K562 (cell line): Measurements from ENCODE around the gene TUBE1. TPM values are rescaled to one million over a fixed set of nuclear protein-coding genes. Genes with fewer than 3 reads are reported as not detected.

ENCODE experiments used
- ATAC-seq: fragments of 200-7000 bp; cut with Tn5 transposase; 3 replicates; pipeline ENCODE4 v1.9.1; 2020; ENCODE audit warnings: moderate library complexity
- BruUV-seq: library from RNA; stranded (reverse); fragments of 400-500 nt; replicated peaks from 2 replicates; lab custom pipeline; 2021; lab: Mats Ljungman, UMichigan
- CTCF ChIA-PET: fragments of 300-600 bp; formaldehyde crosslinking; extraction: SDS; loops from one replicate; lab custom pipeline; 2021; ENCODE audit warnings: low intra/inter-chr PET ratio; lab: Yijun Ruan, JAX
- POLR2A ChIA-PET: fragments of 300-600, 350-650 bp; sonication (Branson Sonifier 250); formaldehyde crosslinking; extraction: SDS; loops from one replicate; lab custom pipeline; 2021; ENCODE audit warnings: antibody characterized with exemption, inconsistent platforms; lab: Yijun Ruan, JAX
- DNase-seq, 4 experiments: peaks; one replicate each; pipeline versions ENCODE4 v3.0.0 to v3.0.0-alpha.2; 2011 to 2018; ENCODE audit warnings: low spot score in 3 of 4, mixed read lengths in 3 of 4; ENCODE audit errors: extremely low read depth in 1 of 4
- FAIRE-seq: peaks from 2 replicates; lab custom pipeline; 2011; peaks lifted over from hg19 to GRCh38; lab: Jason Lieb, UNC
- H2AFZ ChIP-seq: 2 replicates; pipeline ENCODE4 v1.6.0; 2011; ENCODE audit warnings: low read depth, low read length, control low read depth, inconsistent platforms
- H3K27ac ChIP-seq: fragments of 200-600 bp; 3 replicates; pipeline ENCODE4 v1.8.0; 2011; ENCODE audit warnings: low read depth, mild to moderate bottlenecking, control low read depth, inconsistent platforms, low read length, moderate library complexity, mixed read lengths; ENCODE audit errors: extremely low read depth
- H3K27me3 ChIP-seq, 2 experiments: fragments of 300-600 bp in 1 of 2; 2 replicates in 1 of 2; 3 replicates in 1 of 2; pipeline versions ENCODE4 v1.6.0 to v1.8.0; 2011; ENCODE audit warnings: inconsistent platforms in 2 of 2, low read length in 2 of 2, mild to moderate bottlenecking in 1 of 2, mixed read lengths in 1 of 2, moderate library complexity in 1 of 2; ENCODE audit not compliant: control insufficient read depth in 2 of 2, insufficient read depth in 2 of 2
- H3K36me3 ChIP-seq: fragments of 300-600 bp; 3 replicates; pipeline ENCODE4 v1.8.0; 2011; ENCODE audit warnings: mild to moderate bottlenecking, low read length, inconsistent platforms; ENCODE audit not compliant: control insufficient read depth, insufficient read depth
- H3K4me1 ChIP-seq, 2 experiments: fragments of 200-600 bp in 1 of 2; replicated peaks in 1 of 2; 2 replicates in 1 of 2; 3 replicates in 1 of 2; pipeline versions ENCODE4 v1.5.1 to v1.8.0; 2011; ENCODE audit warnings: inconsistent platforms in 2 of 2, low read length in 2 of 2, mild to moderate bottlenecking in 1 of 2, mixed read lengths in 1 of 2, moderate library complexity in 1 of 2; ENCODE audit not compliant: control insufficient read depth in 2 of 2, insufficient read depth in 2 of 2
- H3K4me2 ChIP-seq: 2 replicates; pipeline ENCODE4 v1.6.1; 2011; ENCODE audit warnings: low read length, control low read depth, inconsistent platforms, mixed read lengths; ENCODE audit not compliant: insufficient read depth
- H3K4me3 ChIP-seq: fragments of 200-600 bp; sonication (generic), shearing (Covaris generic); 2 replicates; pipeline ENCODE4 v1.5.1; 2016; ENCODE audit warnings: control low read depth, inconsistent platforms
- H3K79me2 ChIP-seq: fragments of 200-600 bp; 3 replicates; pipeline ENCODE4 v1.8.0; 2011; ENCODE audit warnings: low read length, inconsistent platforms; ENCODE audit not compliant: control insufficient read depth, insufficient read depth
- H3K9ac ChIP-seq, 2 experiments: 2 replicates each; pipeline versions ENCODE4 v1.6.0 to v1.6.1; 2011; ENCODE audit warnings: low read depth in 2 of 2, low read length in 2 of 2, control low read depth in 1 of 2, inconsistent platforms in 1 of 2, mild to moderate bottlenecking in 1 of 2, mixed read lengths in 1 of 2; ENCODE audit not compliant: insufficient read depth in 1 of 2
- H3K9me1 ChIP-seq: one replicate; pipeline ENCODE4 v1.6.0; 2011; ENCODE audit warnings: inconsistent platforms, mild to moderate bottlenecking, low read length, moderate library complexity; ENCODE audit not compliant: control insufficient read depth, insufficient read depth
- H3K9me3 ChIP-seq: replicated peaks from 2 replicates; pipeline ENCODE4 v1.5.1; 2011; ENCODE audit warnings: low read depth, low read length, inconsistent platforms; ENCODE audit not compliant: control insufficient read depth, insufficient read depth
- H4K20me1 ChIP-seq: replicated peaks from 2 replicates; pipeline ENCODE4 v1.6.1; 2011; ENCODE audit warnings: low read length, inconsistent platforms, mixed read lengths; ENCODE audit not compliant: control insufficient read depth, insufficient read depth
- CREBBP ChIP-seq: IDR thresholded peaks from one replicate; pipeline ENCODE4 v1.6.1; 2012; ENCODE audit warnings: low read depth, mild to moderate bottlenecking, control low read depth, inconsistent platforms, low read length
- GTF2A2 ChIP-seq: IDR thresholded peaks from 2 replicates; pipeline ENCODE4 v1.6.1; 2016; ENCODE audit warnings: mild to moderate bottlenecking, missing genetic modification characterization, missing compliant biosample characterization
- HDAC2 ChIP-seq: fragments of 450-650 bp; IDR thresholded peaks from 2 replicates; pipeline ENCODE4 v1.6.1; 2016; ENCODE audit warnings: mild to moderate bottlenecking
- MYBL2 ChIP-seq, 2 experiments: fragments of 450-650 bp in 1 of 2; sonication (generic) in 1 of 2; formaldehyde crosslinking in 1 of 2; IDR thresholded peaks; 2 replicates each; pipeline versions ENCODE4 v1.6.1 to v1.8.1; 2017 to 2022; ENCODE audit warnings: borderline replicate concordance in 1 of 2, inconsistent platforms in 1 of 2, low read depth in 1 of 2, mild to moderate bottlenecking in 1 of 2, missing genetic modification reagents in 1 of 2, moderate library complexity in 1 of 2
- SRSF3 ChIP-seq: fragments of 200-400 bp; formaldehyde crosslinking; IDR thresholded peaks from 2 replicates; pipeline ENCODE4 v1.6.1; 2016; ENCODE audit warnings: mild to moderate bottlenecking, low read length, moderate library complexity; ENCODE audit not compliant: insufficient read depth
- ZBTB17 ChIP-seq: fragments of 450-650 bp; formaldehyde crosslinking; IDR thresholded peaks from 2 replicates; pipeline ENCODE4 v1.4.0; 2020; ENCODE audit warnings: mild to moderate bottlenecking
- ZNF134 ChIP-seq: fragments of 250-450 bp; sonication (Bioruptor Pico); conservative IDR thresholded peaks from 2 replicates; pipeline ENCODE4 v1.4.0; 2020
- ZNF263 ChIP-seq: sonication (generic); formaldehyde crosslinking; IDR thresholded peaks from 2 replicates; pipeline ENCODE4 v1.8.0; 2022; ENCODE audit warnings: mild to moderate bottlenecking, missing genetic modification reagents, borderline replicate concordance
- WGBS: fragments of 100-300 bp; shearing (Covaris generic); methylation state at CpG from one replicate; pipeline ENCODE4 v1.1.6; 2016; ENCODE audit warnings: low coverage, mixed read lengths; ENCODE audit not compliant: insufficient coverage; ENCODE audit errors: missing lambda C conversion rate; 5-methylcytosine and 5-hydroxymethylcytosine counted together
- in situ Hi-C: fragments of 300-500 bp; cut with MboI; formaldehyde crosslinking; loops from 4 replicates; pipeline ENCODE4 v1.15.0; 2018; ENCODE audit warnings: inconsistent platforms, mixed read lengths
- intact Hi-C: fragments of 100-400 bp; cut with micrococcal nuclease; formaldehyde crosslinking; loops from 2 replicates; pipeline ENCODE4 v1.14.2; 2022
- polyA plus RNA-seq, 8 experiments: library from polyadenylated mRNA; depleted of rRNA in 4 of 8; stranded (reverse) in 5 of 8; unstranded in 3 of 8; fragments of >200 nt; fragmentation: Nextera tagmentation in 2 of 8; fragmentation: Illumina TruSeq in 1 of 8; extraction: Ambion mirVana in 2 of 8; extraction: Trizol in 1 of 8; gene quantifications; 2 replicates each; pipeline versions ENCODE4 v1.2.1 to v1.2.3, GENCODE V29; 2011 to 2014; ENCODE audit warnings: inconsistent platforms in 1 of 8, missing spikeins in 1 of 8
- total RNA-seq, 7 experiments: library from RNA; depleted of rRNA in 6 of 7; stranded (reverse); fragments of >200 nt in 6 of 7; fragmentation: Illumina TruSeq in 2 of 7; extraction: Trizol in 2 of 7; gene quantifications; 2 replicates each; pipeline versions ENCODE4 v1.2.1 to v1.2.3, GENCODE V29; 2011 to 2021; ENCODE audit warnings: low replicate concordance in 1 of 7
- TF ChIP-seq, protein P1 (sequence below): fragments of 250-450 bp; sonication (Bioruptor Pico); IDR thresholded peaks from 2 replicates; pipeline ENCODE4 v1.4.0; 2020
- TF ChIP-seq, protein P2 (sequence below), 2 experiments: fragments of 450-650 bp in 1 of 2; sonication (generic) in 1 of 2; formaldehyde crosslinking; conservative IDR thresholded peaks; 2 replicates each; pipeline versions ENCODE4 v1.4.0 to v1.8.1; 2020 to 2022; ENCODE audit warnings: mild to moderate bottlenecking in 1 of 2, missing genetic modification reagents in 1 of 2
- TF ChIP-seq, protein P3 (sequence below): fragments of 450-650 bp; formaldehyde crosslinking; IDR thresholded peaks from 2 replicates; pipeline ENCODE4 v1.4.0; 2020; ENCODE audit warnings: mild to moderate bottlenecking, mixed read lengths

Gene TUBE1
- total and polyA plus RNA-seq, 9 of the 15 experiments (the other 6 are each of a cell fraction or from before 2014, with no cell fraction given), result 18.9 to 58.4 (median 30.8) TPM

DNA sequence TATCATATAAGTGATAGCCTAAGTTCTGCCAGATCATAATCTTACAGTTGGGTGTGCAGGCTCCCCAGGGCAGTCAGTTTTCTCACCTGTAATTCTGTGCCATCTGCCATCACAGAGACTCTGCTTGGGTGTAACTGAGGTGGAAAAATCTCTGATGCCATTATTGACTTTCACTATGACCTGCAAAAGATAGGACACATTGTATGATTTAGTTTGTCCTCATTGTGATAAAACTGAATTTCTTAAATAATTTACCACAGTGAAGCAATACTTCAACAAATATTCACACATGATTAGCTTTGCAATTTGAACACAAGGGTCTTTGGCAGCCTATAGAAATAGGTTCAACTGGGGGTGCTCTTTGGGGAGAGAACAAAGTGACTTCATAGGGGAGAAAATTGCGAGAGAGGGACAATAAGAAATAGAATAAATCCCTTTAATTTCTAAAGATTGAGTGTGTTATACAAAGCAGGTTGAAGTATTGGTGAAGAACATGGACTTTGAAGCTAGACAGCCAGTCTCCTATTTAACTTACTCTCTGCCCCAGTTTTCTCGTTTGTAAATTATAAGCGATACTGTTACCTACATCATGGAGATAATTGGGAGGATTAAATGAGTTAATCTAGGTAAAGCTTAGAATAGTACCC, 27.4 kb upstream of the TUBE1 start:
- TF ChIP-seq, protein P1, sequence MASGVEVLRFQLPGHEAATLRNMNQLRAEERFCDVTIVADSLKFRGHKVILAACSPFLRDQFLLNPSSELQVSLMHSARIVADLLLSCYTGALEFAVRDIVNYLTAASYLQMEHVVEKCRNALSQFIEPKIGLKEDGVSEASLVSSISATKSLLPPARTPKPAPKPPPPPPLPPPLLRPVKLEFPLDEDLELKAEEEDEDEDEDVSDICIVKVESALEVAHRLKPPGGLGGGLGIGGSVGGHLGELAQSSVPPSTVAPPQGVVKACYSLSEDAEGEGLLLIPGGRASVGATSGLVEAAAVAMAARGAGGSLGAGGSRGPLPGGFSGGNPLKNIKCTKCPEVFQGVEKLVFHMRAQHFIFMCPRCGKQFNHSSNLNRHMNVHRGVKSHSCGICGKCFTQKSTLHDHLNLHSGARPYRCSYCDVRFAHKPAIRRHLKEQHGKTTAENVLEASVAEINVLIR (CRISPR knock-in tag), result no peak
- TF ChIP-seq ZNF134 (CRISPR knock-in tag) (no peak), HDAC2 (no peak), SRSF3 (no peak), CREBBP (no peak), ZNF263 (CRISPR knock-in tag) (no peak), ZBTB17 (CRISPR knock-in tag) (no peak), GTF2A2 (tag) (no peak), MYBL2 (IDR thresholded peaks at IDR 0.05; ENCODE audit: low read depth) (no peak), MYBL2 (CRISPR knock-in tag; IDR thresholded peaks at IDR 0.05; ENCODE audit: borderline replicate concordance) (no peak)
- TF ChIP-seq, protein P2, sequence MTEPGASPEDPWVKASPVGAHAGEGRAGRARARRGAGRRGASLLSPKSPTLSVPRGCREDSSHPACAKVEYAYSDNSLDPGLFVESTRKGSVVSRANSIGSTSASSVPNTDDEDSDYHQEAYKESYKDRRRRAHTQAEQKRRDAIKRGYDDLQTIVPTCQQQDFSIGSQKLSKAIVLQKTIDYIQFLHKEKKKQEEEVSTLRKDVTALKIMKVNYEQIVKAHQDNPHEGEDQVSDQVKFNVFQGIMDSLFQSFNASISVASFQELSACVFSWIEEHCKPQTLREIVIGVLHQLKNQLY (CRISPR knock-in tag; conservative IDR thresholded peaks at IDR 0.05), result no peak
- TF ChIP-seq, protein P3, sequence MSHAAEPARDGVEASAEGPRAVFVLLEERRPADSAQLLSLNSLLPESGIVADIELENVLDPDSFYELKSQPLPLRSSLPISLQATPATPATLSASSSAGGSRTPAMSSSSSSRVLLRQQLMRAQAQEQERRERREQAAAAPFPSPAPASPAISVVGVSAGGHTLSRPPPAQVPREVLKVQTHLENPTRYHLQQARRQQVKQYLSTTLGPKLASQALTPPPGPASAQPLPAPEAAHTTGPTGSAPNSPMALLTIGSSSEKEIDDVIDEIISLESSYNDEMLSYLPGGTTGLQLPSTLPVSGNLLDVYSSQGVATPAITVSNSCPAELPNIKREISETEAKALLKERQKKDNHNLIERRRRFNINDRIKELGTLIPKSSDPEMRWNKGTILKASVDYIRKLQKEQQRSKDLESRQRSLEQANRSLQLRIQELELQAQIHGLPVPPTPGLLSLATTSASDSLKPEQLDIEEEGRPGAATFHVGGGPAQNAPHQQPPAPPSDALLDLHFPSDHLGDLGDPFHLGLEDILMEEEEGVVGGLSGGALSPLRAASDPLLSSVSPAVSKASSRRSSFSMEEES (CRISPR knock-in tag), result no peak
- ChIA-PET CTCF (no interaction called here), POLR2A (no interaction called here)
- H3K36me3 ChIP-seq, result no peaks in the 10 kb centered on the region
- no peak overlapping the region for H3K27ac ChIP-seq
- H3K27me3 ChIP-seq, result no peaks in the 10 kb centered on the region; a peak in 1 of 5 replicates
- FAIRE-seq, result no peak
- H3K79me2 ChIP-seq, result no peaks in the 10 kb centered on the region
- no peaks in the 10 kb centered on the region for H3K9me3 ChIP-seq
- H3K9me1 ChIP-seq, result no peaks in the 10 kb centered on the region
- no peaks in the 10 kb centered on the region; a peak in 1 of 5 replicates for H3K4me1 ChIP-seq
- H3K4me2 ChIP-seq, result no peak overlapping the region
- no peak overlapping the region for H3K4me3 ChIP-seq
- H2AFZ ChIP-seq, result no peak overlapping the region
- 17% methylated on average over 3 of the region's 3 CpGs for WGBS
- no peak overlapping the region for H3K9ac ChIP-seq
- DNase-seq, result no peak
- no peak for ATAC-seq
- intact Hi-C loops, result no loop called here
- in situ Hi-C loops, result no loop called here
- no TSS peak for BruUV-seq
- H4K20me1 ChIP-seq, result no peaks in the 10 kb centered on the region
